HG03460 (cell line): ENCODE measurements around the gene PHC1.

Source experiments
- ATAC-seq: cut with Tn5 transposase; IDR thresholded peaks from one replicate; pipeline ENCODE4 v1.9.1; 2021; ENCODE audit not compliant: unreplicated experiment

PHC1 gene

DNA sequence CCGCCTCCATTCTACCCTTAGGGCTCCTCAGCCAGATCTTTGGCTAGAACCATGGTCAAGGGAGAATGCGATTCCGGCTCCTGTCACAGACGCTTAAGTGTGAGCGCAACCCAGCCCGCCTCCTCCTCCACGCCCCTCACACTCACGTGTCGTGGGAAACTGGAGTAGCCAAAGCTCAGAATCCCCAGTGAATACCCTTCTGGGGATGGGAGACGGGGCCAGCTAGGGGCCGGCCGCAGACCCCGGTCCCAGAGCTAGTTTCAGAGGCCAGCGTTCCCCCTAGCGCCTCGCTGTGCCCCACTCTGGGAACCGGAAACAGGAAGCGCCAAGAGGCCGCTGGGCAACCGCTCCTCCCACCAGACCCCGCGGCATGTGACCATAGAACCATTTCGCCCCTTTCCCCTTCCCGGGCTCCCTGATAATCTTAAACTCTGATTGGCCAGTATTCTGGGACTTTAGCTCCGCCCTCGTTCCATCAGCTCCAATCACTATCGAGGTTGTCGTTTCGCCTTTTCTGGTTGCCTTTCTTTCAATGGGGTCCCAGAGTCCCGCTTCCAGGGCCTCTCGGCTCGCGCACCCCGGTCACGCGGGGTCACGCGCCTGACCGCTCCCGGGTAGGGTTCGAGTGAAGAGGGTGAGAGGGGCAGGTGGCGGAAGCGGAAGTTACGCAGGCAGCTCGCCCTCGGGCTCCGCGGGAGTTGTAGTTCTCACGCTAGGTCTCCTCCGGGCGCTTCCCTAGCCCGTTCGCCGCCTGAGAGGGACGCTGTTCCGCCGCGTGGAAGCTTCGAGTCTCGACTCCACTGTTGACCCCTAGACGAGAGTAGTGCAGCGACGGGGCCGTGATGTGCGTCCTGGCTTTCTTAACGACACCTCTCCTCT is 35.3 kb downstream of the PHC1 start, which contains the start of gene M6PR:
TSS of gene M6PR (minus strand) at position 304 of the 879 bp plus-strand sequence. CDS start 3,241 bp downstream, outside the sequence.
- peak; percentile 81 for ATAC-seq

DNA sequence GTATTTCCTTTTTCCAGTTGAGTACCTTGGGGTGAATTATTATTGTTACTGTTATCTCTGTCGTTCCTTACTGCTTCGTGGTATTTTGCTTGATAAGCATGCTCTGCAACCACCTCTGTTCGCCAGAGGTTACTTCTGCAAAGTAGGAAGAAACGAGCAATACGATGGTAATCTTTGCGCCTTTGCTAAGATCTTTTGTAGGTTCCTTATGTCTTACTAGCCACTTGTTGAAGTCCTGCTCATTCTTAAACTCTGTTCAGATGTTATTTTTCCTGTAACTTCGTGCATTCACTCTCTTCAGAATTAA is 35.9 kb downstream of the PHC1 start:
- ATAC-seq, result no peak

DNA sequence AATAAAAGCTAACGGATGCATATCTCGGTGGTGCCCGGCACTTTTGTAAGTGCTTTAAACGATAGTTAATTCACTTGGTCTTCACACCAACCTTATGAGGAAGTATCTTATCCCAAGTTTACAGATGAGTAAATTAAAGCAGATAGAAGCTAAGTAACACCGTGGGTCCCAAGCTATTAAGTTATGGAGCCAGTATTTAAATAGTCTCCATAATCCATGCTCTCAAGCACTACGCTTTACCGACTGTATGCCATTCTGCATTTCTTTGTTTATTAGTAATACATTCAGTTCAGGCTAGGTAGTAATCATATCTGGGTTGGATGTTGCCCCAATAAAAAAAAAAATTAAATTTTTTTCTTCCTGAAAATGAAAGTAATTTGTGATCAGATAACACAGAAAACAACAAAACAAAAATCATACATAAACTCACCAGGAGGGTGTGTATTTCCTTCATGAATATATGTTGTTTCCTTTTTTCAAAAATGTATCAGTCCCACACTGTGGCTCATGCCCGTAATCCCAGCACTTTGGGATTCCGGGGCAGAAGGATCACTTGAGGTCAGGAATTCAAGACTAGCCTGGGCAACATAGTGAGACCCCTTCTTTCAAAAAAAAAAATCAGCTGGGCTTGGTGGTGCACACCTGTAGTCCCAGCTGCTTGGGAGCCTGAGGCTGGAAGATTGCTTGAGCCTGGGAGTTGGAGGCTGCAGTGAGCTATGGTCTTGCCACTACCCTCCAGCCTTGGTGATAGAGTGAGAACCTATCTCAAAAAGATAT is 36.6 kb downstream of the PHC1 start:
- ATAC-seq, result no peak

DNA sequence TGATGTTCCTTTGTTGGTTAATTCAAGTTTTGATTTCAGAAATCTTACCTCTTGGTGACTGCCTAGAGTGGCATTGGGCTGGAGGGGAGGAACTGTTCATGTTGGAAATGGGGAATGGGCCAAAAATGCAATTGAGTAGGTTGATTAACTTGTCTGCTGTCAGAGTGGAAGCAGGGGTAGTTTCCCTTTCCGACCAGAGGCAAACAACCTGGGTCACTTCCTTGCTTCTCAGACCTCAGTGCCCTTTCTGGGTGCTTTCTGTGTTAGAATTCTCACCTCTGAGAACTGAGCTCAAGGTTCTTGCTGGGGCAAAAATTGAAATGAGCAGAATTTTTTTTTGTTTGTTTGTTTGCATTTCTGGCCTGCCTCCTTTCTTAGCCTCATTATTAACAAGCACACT is 37.4 kb downstream of the PHC1 start:
- no peak for ATAC-seq

DNA sequence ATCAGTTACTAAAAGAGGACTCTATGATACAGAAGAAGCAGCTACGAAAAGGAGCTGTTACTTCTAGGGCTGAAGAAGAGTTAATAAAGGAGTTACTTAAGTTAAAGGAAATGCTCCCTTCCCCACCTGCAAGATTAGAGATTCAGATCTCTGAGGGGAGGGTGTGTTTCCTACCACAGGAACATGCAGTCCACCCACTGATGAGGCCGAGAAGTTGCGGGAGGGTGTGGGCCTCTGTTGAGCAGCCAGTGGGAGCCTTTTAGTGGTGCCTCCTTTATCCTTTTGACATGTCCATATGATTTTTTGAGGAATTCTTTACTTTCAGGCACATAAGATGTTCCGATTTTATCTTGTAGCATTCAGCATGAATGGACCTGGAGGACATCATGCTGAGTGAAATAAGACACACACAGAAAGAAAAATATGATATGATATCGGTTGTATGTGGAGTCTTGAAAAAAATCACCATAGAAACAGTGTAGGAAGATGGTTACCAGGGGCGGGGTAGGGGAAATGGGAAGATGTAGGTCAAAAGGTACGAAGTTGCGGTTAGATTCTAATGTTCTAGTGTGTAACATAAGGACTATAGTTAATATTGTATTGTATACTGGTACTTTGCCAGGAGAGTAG is 39.6 kb downstream of the PHC1 start:
- ATAC-seq, result no peak

DNA sequence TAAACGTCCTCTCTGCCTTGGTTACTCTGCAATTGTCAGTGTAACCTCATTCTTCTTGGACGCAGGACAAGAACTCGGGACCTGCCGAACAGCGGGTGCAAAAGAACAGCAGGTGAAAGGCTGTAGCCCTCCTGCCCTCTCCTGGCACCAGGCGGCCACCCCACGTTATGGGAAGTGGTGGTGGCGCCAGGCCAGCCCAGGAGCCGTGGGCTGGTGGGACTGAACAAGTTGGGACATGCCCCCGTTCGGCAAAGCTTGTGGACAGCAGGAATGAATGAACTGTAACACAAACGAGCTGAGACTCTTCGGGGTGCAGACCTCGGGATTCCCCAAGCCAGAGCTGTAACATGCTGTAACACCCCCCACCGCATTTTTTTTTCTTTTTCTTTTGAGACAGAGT is 41.8 kb downstream of the PHC1 start:
- ATAC-seq, result no peak

DNA sequence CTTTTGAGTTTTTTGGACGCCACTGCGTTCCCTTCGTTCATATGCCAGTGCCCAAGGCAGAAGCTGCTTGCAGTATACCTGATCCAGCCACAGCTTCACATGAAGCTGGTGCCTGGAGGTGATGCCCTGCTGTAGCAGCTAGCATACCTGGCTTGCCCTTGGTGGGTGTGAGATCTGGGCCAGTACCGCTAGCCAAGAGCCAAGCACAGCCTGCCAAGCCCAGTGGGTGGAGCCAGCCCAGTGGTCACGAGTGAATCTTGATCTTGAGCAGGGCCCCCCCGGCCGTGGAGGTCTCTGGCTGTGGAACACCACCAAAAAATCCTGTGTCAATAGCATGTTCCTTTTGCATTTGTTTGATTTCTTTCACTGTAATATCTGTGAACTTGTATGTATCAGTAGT is 42.5 kb downstream of the PHC1 start:
- no peak for ATAC-seq

DNA sequence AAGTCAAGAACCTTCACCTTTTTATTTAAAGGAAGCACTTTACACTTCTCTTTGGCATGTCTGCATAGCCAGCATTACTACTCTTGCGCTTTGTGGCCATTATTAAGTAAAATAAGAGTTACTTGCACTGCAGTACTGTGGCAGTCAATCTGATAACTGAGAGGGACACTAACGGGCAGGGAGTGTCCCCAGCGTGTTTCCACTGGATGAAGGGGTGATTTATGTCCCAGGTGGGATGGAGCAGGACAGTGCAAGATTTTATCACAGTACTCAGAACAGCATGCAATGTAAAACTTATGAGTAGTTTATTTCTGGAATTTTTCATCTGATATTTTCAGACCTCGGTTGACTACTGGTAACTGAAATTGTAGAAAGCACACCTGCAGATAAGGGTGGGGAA is 43.3 kb downstream of the PHC1 start:
- ATAC-seq, result no peak

DNA sequence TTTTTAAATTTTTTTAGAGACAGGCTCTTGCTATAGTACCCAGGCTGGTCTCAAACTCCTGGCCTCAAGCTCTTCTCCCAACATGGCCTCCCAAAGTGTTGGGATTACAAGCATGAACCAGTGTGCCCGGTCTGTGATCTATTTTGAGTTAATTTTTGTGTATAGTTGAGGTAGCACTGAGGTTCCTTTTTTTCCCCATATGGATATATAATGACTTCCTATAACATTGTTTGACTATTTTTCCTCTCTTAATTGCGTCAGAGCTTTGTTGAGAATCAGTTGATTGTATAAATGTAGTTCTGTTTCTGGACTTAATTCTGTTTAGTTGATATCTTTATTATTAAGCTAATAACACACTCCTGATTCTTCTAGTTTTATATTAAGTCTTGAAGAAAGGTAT is 43.8 kb downstream of the PHC1 start:
- ATAC-seq, result no peak

DNA sequence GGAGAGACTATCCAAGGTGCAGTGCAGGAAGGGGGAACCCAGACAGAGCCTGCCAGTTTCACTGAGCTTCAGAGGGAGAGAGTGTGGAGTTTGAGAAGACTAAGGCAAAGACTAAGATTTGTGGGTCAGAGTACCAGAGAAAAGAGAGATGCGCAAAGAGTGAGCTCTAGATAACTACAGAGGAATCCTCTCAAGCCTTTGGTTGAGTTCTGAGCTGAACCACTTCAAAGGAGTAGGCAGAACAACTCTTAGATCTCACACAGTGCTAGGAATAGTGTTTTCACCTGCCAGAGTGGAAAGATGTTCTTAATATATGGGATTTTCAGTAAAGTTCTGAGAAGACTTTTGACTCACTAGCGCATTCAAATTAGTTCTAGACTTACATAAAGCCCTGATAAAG is 45.9 kb downstream of the PHC1 start:
- no peak for ATAC-seq

DNA sequence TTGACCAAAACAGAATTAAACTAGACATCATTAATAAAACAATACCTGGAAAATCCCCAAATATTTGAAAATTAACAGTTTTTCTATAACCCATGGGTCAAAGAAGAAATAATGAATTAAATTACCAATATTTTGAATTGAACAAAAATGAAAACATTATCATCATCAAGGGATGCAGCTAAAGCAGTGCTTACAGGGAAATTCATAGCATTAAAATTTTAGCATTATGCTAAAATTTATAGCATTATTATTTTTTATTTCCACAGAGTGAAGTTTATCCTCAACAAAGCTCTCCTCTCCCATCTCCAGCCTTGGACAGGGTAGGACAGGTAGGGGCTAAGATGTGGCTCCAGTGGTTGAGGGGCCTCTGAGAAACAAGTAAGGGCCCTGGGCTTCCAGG is 54.5 kb downstream of the PHC1 start:
- ATAC-seq, result no peak

DNA sequence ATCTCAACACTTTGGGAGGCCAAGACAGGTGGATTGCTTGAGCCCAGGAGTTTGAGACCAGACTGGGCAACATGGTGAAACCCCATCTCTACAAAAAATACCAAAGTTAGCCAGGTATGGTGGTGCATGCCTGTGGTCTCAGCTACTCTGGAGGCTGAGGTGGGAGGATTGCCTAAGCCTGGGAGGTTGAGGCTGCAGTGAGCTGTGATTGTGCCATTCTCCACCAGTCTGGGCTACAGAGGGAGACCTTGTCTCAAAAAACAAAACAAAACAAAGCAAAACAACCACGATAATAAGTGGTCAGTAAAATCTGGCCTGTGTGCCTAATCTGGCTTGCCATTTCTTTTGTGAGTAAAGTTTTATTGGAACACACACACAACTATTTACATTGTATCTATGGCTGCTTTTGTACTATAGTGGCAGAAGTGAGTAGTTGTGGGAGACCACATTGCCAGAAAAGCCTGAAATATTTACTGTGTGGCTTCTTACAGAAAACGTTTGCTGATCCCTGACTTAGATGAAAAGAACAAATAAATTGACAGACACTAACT is 55.6 kb downstream of the PHC1 start:
- ATAC-seq, result no peak

DNA sequence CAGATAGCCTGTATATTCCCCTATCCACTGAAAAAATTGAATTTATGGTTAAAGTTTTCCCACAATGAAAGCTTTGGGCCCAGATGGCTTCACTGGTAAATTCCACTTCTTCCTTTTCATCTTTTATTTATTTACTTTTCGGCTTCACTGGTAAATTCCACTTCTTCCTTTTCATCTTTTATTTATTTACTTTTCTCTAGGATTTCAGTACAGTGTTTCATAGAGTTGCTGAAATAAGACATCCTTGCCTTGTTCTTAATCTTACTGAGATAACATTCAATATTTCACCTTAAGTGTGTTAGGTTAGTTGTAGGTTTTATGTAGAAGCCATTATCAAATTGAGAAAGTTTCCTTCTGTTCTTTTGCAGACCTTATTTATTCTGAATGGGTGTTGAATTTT is 56.1 kb downstream of the PHC1 start:
- ATAC-seq, result no peak

DNA sequence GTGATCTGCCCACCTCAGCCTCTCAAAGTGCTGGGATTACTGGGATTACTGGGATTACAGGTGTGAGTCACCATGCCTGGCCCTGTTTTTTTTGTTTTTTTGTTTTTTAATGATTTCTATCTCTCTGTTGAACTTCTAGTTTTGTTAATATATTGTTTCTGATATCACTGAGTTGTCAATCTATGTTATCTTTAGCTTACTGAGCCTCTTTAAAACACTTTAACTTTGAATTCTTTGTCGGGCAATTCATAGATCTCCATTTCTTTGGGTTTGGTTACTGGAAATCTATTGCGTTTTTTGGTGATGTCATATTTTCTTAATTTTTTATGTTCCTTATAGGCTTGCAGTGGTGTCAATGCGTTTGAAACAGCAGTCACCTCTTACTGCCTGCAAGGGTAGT is 65.8 kb downstream of the PHC1 start:
- no peak for ATAC-seq

DNA sequence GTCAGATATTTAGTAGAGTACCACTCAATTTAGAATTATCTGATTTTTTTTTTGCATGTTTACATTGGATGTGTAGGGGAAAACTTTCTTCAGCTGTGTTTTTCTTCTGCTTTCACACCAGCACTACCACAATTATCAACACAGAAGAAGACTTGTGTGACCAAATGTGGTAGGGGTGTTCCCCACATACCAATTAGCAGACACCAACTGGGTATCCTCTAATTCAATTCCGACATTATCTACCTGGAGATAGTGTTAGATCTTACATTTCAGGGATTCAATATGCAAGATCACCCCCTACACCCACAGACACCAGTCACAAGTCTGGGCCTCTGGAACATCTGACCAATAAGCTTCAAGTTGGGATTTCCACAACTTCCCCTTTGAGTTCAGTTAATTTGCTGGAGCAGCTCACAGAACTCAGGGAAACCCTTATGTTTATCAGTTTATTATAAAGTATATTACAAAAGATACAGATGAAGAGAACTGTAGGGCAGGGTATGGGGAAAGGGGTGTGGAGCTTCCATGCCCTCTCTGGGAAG is 71.0 kb downstream of the PHC1 start:
- no peak for ATAC-seq

DNA sequence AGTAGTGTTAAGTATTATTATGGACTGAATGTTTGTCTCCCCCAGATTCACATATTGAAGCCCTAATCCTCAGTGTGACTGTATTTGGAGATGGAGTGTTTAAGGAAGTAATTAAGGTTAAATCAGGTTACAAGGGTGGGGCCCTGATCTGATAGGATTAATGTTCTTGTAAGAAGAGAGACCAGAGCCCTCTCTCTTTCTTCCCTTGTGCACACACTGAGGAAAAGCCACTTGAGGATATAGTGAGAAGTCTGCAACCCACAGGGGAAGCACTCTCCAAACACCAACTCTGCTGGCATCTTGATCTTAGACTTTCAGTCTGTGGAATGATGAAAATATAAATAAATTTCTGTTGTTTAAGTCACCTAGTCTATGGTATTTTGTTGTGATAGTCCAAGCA is 72.9 kb downstream of the PHC1 start:
- no peak for ATAC-seq

DNA sequence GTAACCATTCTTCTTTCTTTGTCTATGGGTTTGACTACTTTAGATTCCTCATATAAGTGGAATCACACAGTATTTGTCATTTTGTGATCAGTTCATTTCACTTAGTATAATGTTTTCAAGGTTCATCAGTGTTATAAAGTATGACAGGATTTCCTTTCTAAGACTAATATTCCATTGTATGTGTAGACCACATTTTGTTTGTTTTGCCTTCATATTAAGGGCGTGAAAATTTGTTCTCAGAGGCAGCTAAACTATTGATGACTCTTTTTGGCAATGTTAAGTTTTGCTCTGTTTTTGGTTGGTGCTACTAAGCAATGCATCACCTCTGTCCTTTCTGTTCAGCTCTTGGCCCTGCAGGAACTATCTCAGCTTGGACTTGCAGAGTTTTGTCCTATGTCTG is 73.4 kb downstream of the PHC1 start:
- ATAC-seq, result no peak

DNA sequence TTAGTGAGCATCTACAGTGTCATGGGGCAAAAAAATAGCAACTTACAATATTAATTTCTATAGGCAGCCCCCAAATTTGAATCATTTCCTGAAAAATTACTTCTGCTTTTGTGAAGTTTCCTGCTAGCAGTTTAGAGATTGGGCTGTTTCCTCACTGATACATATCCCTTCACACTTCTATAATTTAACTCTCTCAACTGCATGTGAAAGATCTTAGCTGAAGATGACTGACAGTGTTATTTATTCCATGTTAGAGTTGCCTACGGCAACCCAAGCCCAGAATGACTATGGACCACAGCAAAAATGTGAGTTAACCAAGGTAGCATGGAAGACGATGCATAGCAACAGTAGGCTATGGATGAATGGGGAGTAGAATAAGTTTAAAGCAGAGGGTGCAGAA is 75.1 kb downstream of the PHC1 start, which contains the start of gene KLRG1:
TSS of gene KLRG1 (plus strand) at position 134 of the 400 bp plus-strand sequence. CDS start at position 224, 90 bp downstream.
- ATAC-seq, result no peak
